Effector CD4-positive, alpha-beta T cell (primary cell): ENCODE data around the gene ITPR3.

Source experiments
- DNase-seq: peaks from one replicate; pipeline ENCODE4 v3.0.0-alpha.2; 2020

ITPR3 gene

GRCh38 chr6:33723371-33724085 is 102.4 kb downstream of the ITPR3 start:
- no peak for DNase-seq

GRCh38 chr6:33724102-33725023 is 103.2 kb downstream of the ITPR3 start:
- DNase-seq = no peak

GRCh38 chr6:33725222-33725621 is 104.1 kb downstream of the ITPR3 start:
- DNase-seq = no peak

GRCh38 chr6:33725891-33726673 is 105.0 kb downstream of the ITPR3 start:
- DNase-seq = no peak

- no peak for DNase-seq
Measured at GRCh38 chr6:33726696-33727095, 105.6 kb downstream of the ITPR3 start.

GRCh38 chr6:33727126-33727525 is 106.0 kb downstream of the ITPR3 start:
- DNase-seq = no peak

- no peak for DNase-seq
Measured at GRCh38 chr6:33727932-33728331, 106.8 kb downstream of the ITPR3 start.

- no peak for DNase-seq
Measured at GRCh38 chr6:33728438-33728837, 107.3 kb downstream of the ITPR3 start.

GRCh38 chr6:33729059-33729458 is 107.9 kb downstream of the ITPR3 start:
- no peak for DNase-seq

- DNase-seq = no peak
Measured at GRCh38 chr6:33730611-33731010, 109.5 kb downstream of the ITPR3 start.

GRCh38 chr6:33731035-33731434 is 109.9 kb downstream of the ITPR3 start:
- DNase-seq = no peak

GRCh38 chr6:33731751-33732282 is 110.7 kb downstream of the ITPR3 start:
- DNase-seq = no peak

GRCh38 chr6:33732385-33732784 is 111.3 kb downstream of the ITPR3 start:
- DNase-seq = no peak

- no peak for DNase-seq
Measured at GRCh38 chr6:33732817-33733708, 111.9 kb downstream of the ITPR3 start.

GRCh38 chr6:33733709-33734007 is 112.5 kb downstream of the ITPR3 start:
- DNase-seq = no peak

- DNase-seq = no peak
Measured at GRCh38 chr6:33735216-33735615, 114.1 kb downstream of the ITPR3 start.

- no peak for DNase-seq
Measured at GRCh38 chr6:33737267-33738026, 116.3 kb downstream of the ITPR3 start.

GRCh38 chr6:33738153-33738552 is 117.0 kb downstream of the ITPR3 start:
- no peak for DNase-seq

- DNase-seq = no peak
Measured at GRCh38 chr6:33738879-33739278, 117.8 kb downstream of the ITPR3 start.

GRCh38 chr6:33739571-33739970 is 118.4 kb downstream of the ITPR3 start:
- DNase-seq = no peak

GRCh38 chr6:33740204-33740608 is 119.1 kb downstream of the ITPR3 start:
- no peak for DNase-seq
